ENCODE results near the gene COTL1. TPM values are rescaled to one million over a fixed set of nuclear protein-coding genes. Genes with fewer than 3 reads are reported as not detected.

The COTL1 gene
- total and polyA plus RNA-seq, 2 of the 13 experiments (the other 11 are each of a cell fraction or from before 2014, with no cell fraction given): 8.7 to 16.9 TPM

DNA sequence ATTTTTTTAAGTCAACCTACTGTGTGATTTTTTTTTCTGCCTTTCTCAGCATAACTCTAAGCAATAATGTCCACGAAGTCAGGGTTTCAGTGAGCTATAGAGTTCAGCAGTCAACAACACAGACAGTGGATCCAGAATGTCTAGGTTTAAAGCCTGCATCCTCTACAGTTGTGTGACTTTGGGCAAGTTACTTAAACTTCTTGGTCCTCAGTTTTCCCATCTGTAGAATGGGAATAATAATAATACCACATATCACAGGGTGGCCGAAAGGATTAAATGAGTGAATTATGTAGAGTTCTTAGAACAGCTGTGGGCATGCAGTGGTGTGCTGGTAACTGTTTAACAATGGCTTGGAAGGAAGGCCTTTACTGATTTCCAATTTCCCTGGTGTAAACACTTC, 74.6 kb downstream of the COTL1 start:
- 55% methylated on average over 2 of the region's 2 CpGs for WGBS (ENCODE audit: low lambda C conversion rate)
- CTCF ChIA-PET (ENCODE audit: low intra/inter-chr PET ratio, low total read pairs): no interaction called here
- ATAC-seq: no peak
- Histone ChIP-seq H2AFZ (ENCODE audit: low read length) (no peak overlapping the region), H3K4me3 (replicated peaks in 1 of 3; ENCODE audit: insufficient read depth in 1 of 3, low read depth in 2 of 3, low read length in 3 of 3) (no peak overlapping the region), H3K9me3 (ENCODE audit: low read length) (no peaks in the 10 kb centered on the region), H4K20me1 (ENCODE audit: insufficient read depth, low read length) (no peaks in the 10 kb centered on the region), H3K36me3 (replicated peaks in 1 of 2; ENCODE audit: control insufficient read depth in 1 of 2, insufficient read depth in 2 of 2, low read length in 2 of 2) (no peaks in the 10 kb centered on the region), H3K9ac (ENCODE audit: insufficient read depth, low read depth, low read length) (no peak overlapping the region), H3K4me1 (ENCODE audit: insufficient read depth, low read length) (peaks cover 41% of the 10 kb centered on the region), H3K4me2 (ENCODE audit: low read depth, low read length) (no peak overlapping the region), H3K27me3 (ENCODE audit: control insufficient read depth in 1 of 2, insufficient read depth in 2 of 2, low read length in 2 of 2) (peaks cover 0 to 15% of the 10 kb centered on the region in 2 experiments; a peak in 2 of 5 replicates), H3K27ac (ENCODE audit: extremely low read length, insufficient read depth, low read length) (no peak overlapping the region), H3K79me2 (ENCODE audit: insufficient read depth, low read length) (no peaks in the 10 kb centered on the region)
- intact Hi-C loops (cut with micrococcal nuclease; ENCODE audit: unreplicated experiment): no loop called here
- POLR2A ChIA-PET: no interaction called here
- FAIRE-seq: no peak
- peak; percentile 88 for TF ChIP-seq ZNF629 (CRISPR knock-in tag; conservative IDR thresholded peaks at IDR 0.05)
- TF ChIP-seq, protein P1, sequence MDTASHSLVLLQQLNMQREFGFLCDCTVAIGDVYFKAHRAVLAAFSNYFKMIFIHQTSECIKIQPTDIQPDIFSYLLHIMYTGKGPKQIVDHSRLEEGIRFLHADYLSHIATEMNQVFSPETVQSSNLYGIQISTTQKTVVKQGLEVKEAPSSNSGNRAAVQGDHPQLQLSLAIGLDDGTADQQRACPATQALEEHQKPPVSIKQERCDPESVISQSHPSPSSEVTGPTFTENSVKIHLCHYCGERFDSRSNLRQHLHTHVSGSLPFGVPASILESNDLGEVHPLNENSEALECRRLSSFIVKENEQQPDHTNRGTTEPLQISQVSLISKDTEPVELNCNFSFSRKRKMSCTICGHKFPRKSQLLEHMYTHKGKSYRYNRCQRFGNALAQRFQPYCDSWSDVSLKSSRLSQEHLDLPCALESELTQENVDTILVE (CRISPR knock-in tag; IDR thresholded peaks at IDR 0.05): no peak
- TF ChIP-seq ZMYM3 (CRISPR knock-in tag; IDR thresholded peaks at IDR 0.05): peak; percentile 61; the same call in 1 of the 2 replicates
- no peak for TF ChIP-seq SNAPC2 (CRISPR knock-in tag; IDR thresholded peaks at IDR 0.05)
- DNase-seq (ENCODE audit: low spot score): no peak
- in situ Hi-C loops (cut with HindIII; ENCODE audit: extremely low pct_ligation_motif_present, low pct_unique_long_range_greater_than_20kb): no loop called here
- no TSS peak for BruUV-seq (replicated peaks)

DNA sequence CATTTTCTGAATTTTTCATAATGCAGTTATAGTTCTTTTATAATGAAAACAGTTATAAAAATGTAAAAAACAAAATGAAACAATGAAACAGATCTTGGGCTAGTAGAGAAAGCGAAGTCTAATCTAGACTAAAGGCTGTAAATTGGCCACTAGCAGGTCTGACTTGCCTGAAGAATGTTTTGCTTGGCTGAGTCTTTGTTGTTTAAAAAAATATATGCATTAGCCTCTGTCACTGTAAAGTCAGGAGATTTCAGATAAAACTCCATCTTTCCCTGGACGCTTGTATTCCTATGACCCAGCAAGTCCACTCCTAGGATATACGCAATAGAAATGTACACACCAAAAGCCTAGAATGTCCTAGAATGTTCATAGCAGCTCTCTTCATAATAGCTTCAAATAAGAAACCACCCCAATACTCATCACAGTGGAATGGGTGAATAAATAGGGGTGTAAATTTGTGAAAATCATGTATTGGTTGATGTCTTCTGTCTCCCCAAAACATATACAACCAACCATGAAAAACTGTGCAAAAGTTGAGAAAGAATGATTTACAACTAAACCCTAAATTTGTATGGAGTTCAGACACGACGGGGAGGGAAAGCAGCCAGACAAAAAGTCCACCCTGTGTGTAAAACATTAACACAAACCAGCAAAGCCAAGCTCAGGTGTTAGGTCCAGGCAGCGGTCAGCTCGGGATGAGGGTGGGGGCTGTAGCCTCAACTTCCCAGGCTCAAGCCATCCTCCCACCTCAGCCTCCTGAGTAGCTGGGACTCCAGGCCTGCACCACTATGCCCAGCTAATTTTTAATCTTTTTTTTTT, 75.7 kb downstream of the COTL1 start:
- Histone ChIP-seq H3K9me3 (ENCODE audit: low read length) (no peaks in the 10 kb centered on the region), H3K36me3 (replicated peaks in 1 of 2; ENCODE audit: control insufficient read depth in 1 of 2, insufficient read depth in 2 of 2, low read length in 2 of 2) (no peaks in the 10 kb centered on the region), H3K4me2 (ENCODE audit: low read depth, low read length) (peak overlapping the region; percentile 16), H4K20me1 (ENCODE audit: insufficient read depth, low read length) (no peaks in the 10 kb centered on the region), H3K9ac (ENCODE audit: insufficient read depth, low read depth, low read length) (no peak overlapping the region), H3K4me1 (ENCODE audit: insufficient read depth, low read length) (peaks cover 42% of the 10 kb centered on the region), H3K79me2 (ENCODE audit: insufficient read depth, low read length) (no peaks in the 10 kb centered on the region), H3K27me3 (ENCODE audit: control insufficient read depth in 1 of 2, insufficient read depth in 2 of 2, low read length in 2 of 2) (peaks cover 0 to 15% of the 10 kb centered on the region in 2 experiments; a peak in 2 of 5 replicates), H2AFZ (ENCODE audit: low read length) (no peak overlapping the region), H3K27ac (ENCODE audit: extremely low read length, insufficient read depth, low read length) (no peak overlapping the region), H3K4me3 (replicated peaks in 1 of 3; ENCODE audit: insufficient read depth in 1 of 3, low read depth in 2 of 3, low read length in 3 of 3) (no peak overlapping the region)
- DNase-seq (ENCODE audit: low spot score): no peak
- peak; percentile 67 for ATAC-seq
- POLR2A ChIA-PET: no interaction called here
- intact Hi-C loops (cut with micrococcal nuclease; ENCODE audit: unreplicated experiment): no loop called here
- CTCF ChIA-PET (ENCODE audit: low intra/inter-chr PET ratio, low total read pairs): no interaction called here
- 11% methylated on average over 7 of the region's 7 CpGs for WGBS (ENCODE audit: low lambda C conversion rate)
- FAIRE-seq: peak; percentile 71
- no TSS peak for BruUV-seq (replicated peaks)
- in situ Hi-C loops (cut with HindIII; ENCODE audit: extremely low pct_ligation_motif_present, low pct_unique_long_range_greater_than_20kb): no loop called here
- TF ChIP-seq, protein P2, sequence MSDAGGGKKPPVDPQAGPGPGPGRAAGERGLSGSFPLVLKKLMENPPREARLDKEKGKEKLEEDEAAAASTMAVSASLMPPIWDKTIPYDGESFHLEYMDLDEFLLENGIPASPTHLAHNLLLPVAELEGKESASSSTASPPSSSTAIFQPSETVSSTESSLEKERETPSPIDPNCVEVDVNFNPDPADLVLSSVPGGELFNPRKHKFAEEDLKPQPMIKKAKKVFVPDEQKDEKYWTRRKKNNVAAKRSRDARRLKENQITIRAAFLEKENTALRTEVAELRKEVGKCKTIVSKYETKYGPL (CRISPR knock-in tag; IDR thresholded peaks at IDR 0.05): no peak
- TF ChIP-seq MBD4 (IDR thresholded peaks at IDR 0.05; ENCODE audit: borderline replicate concordance, low read length): no peak
- no peak for TF ChIP-seq ZNF547 (CRISPR knock-in tag; IDR thresholded peaks at IDR 0.05)
- TF ChIP-seq, protein P3, sequence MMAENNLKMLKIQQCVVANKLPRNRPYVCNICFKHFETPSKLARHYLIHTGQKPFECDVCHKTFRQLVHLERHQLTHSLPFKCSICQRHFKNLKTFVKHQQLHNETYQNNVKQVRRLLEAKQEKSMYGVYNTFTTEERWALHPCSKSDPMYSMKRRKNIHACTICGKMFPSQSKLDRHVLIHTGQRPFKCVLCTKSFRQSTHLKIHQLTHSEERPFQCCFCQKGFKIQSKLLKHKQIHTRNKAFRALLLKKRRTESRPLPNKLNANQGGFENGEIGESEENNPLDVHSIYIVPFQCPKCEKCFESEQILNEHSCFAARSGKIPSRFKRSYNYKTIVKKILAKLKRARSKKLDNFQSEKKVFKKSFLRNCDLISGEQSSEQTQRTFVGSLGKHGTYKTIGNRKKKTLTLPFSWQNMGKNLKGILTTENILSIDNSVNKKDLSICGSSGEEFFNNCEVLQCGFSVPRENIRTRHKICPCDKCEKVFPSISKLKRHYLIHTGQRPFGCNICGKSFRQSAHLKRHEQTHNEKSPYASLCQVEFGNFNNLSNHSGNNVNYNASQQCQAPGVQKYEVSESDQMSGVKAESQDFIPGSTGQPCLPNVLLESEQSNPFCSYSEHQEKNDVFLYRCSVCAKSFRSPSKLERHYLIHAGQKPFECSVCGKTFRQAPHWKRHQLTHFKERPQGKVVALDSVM (CRISPR knock-in tag; IDR thresholded peaks at IDR 0.05): peak; percentile 90
- no peak for TF ChIP-seq ZNF670 (CRISPR knock-in tag; IDR thresholded peaks at IDR 0.05; ENCODE audit: borderline replicate concordance)
- TF ChIP-seq SP2 (CRISPR knock-in tag; IDR thresholded peaks at IDR 0.05): no peak
- no peak for TF ChIP-seq ZZZ3 (CRISPR knock-in tag; IDR thresholded peaks at IDR 0.05; ENCODE audit: borderline replicate concordance)
